ENCODE results near the gene NKRF. TPM values are rescaled to one million over a fixed set of nuclear protein-coding genes. Genes with fewer than 3 reads are reported as not detected.

Gene NKRF
- total RNA-seq, 2 experiments from 2014 or later, result 29.8 to 30.9 TPM

DNA sequence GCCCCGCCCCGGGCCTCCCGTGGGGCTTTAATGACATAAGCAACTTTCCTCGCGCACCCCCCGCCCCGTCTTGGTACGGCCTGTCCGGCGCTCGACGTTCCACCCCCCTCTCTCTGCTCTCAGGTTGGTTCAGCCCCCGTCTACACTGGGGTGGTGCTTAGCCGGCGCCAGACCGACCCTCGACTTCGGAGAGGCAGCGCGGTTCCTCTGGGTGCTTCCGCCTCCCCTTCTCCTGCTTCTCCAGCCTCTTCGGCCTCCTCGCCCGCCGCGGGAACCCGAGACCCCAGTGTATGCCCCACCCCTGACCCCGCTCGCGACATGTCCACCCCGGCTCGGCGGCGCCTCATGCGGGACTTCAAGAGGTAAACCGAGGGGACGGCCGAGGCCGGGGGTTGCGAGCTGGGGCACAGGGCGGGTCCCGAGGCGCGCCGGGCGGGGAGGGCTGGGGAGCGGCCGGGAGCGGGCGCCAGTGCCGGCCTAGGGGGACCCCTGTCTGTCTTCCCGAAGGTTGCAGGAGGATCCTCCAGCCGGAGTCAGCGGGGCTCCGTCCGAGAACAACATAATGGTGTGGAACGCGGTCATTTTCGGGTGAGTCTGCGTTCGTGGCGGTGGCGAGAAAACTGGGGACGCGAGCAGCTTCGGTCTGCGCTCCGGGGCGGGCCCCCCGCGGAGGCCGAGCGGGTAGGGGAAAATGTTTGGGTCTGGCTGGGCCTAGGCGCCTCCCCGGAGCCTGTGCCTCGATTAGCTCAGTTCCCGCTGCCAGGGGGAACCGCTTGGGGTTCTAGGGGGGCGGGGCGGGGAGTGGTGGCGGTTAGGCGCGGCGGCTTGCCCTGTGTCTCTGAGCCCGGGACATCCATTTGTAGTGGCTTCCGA lies 31.6 kb downstream of the NKRF start, which contains the start of gene UBE2A:
UBE2A (plus strand) TSS at position 170 of the 873 bp plus-strand sequence; CDS start at position 319, 149 bp downstream.
- H3K4me1 Mint-ChIP-seq, result peaks cover 6% of the 10 kb centered on the region
- H3K36me3 Mint-ChIP-seq, result no peaks in the 10 kb centered on the region
- no peaks in the 10 kb centered on the region for H3K9me3 Mint-ChIP-seq
- DNase-seq, result peak; percentile 89
- no peaks in the 10 kb centered on the region for H3K27me3 Mint-ChIP-seq
- peak within 1 kb of the TSS; percentile 95 for H3K4me3 Mint-ChIP-seq
- peak within 1 kb of the TSS; percentile 85 for H3K27ac Mint-ChIP-seq

GRCh38 chrX:119573840-119574393 lies 32.3 kb downstream of the NKRF start:
- Mint-ChIP-seq H3K4me1 (peaks cover 6% of the 10 kb centered on the region), H3K4me3 (peak overlapping the region; percentile 95), H3K27ac (peak overlapping the region; percentile 78), H3K9me3 (no peaks in the 10 kb centered on the region), H3K27me3 (no peaks in the 10 kb centered on the region), H3K36me3 (no peaks in the 10 kb centered on the region)
- DNase-seq, result peak; percentile 7

DNA sequence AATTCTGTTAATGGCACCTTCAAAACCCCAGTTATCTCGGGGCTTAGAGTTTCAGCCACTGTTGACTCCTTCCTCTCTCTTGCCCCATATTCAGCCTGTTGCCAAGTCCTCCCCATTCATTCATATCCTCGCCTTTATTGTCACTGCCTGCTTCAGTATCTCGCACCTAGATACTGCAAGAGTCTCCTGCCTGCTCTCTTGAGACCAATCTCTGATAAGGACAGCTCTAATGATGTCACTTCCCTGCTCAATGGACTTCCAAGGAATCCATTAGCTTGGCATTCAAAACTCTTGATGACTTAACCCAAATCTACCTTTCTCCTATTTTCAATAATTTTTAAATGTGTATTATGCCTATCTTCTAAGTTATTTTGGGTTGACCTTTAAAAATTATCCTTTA lies 33.0 kb downstream of the NKRF start:
- peaks cover 4% of the 10 kb centered on the region for H3K4me1 Mint-ChIP-seq
- no peaks in the 10 kb centered on the region for H3K9me3 Mint-ChIP-seq
- no peak for DNase-seq
- H3K27me3 Mint-ChIP-seq, result no peaks in the 10 kb centered on the region
- peak overlapping the region; percentile 78 for H3K27ac Mint-ChIP-seq
- peak overlapping the region; percentile 95 for H3K4me3 Mint-ChIP-seq
- no peaks in the 10 kb centered on the region for H3K36me3 Mint-ChIP-seq

- H3K36me3 Mint-ChIP-seq, result no peaks in the 10 kb centered on the region
- no peak overlapping the region for H3K4me3 Mint-ChIP-seq
- no peaks in the 10 kb centered on the region for H3K9me3 Mint-ChIP-seq
- no peaks in the 10 kb centered on the region for H3K27me3 Mint-ChIP-seq
- H3K4me1 Mint-ChIP-seq, result peaks cover 3% of the 10 kb centered on the region
- H3K27ac Mint-ChIP-seq, result no peak overlapping the region
- DNase-seq, result no peak
Observed at GRCh38 chrX:119570351-119570835, 35.8 kb downstream of the NKRF start.

DNA sequence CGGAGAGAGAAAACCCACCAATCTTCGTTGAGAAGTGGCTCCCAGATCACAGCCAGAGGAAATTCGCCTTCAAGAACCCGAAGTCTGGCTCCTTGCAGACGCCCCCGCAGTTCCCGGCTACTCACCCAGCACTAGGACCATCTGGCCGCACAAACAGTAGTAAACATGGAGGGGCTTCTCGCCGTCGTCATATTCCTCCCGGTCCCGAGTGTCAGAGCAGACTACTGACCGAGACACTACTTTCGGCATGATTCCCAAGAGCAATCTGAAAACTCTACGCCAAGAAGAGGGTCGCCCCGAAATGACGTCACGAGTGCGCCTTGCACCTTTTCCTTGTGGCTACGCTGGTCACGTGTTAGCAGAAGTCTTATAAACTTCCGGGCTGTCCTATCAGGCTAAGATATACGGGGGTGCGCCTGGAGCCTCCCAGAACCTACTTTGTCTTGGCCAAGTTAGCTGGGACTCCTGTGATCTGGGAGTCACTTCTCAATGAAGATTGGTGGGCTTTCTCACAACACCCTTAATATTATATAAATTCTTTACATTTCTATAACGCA lies 41.0 kb downstream of the NKRF start, which contains the start of gene STEEP1:
STEEP1 (minus strand) TSS at position 303 of the 557 bp plus-strand sequence; CDS start at position 249, 54 bp downstream.
- no peaks in the 10 kb centered on the region for H3K36me3 Mint-ChIP-seq
- H3K27me3 Mint-ChIP-seq, result no peaks in the 10 kb centered on the region
- DNase-seq, result peak; percentile 81
- H3K4me1 Mint-ChIP-seq, result peaks cover 8% of the 10 kb centered on the region
- no peaks in the 10 kb centered on the region for H3K9me3 Mint-ChIP-seq
- peak within 1 kb of the TSS; percentile 94 for H3K4me3 Mint-ChIP-seq
- peak within 1 kb of the TSS; percentile 92 for H3K27ac Mint-ChIP-seq

DNA sequence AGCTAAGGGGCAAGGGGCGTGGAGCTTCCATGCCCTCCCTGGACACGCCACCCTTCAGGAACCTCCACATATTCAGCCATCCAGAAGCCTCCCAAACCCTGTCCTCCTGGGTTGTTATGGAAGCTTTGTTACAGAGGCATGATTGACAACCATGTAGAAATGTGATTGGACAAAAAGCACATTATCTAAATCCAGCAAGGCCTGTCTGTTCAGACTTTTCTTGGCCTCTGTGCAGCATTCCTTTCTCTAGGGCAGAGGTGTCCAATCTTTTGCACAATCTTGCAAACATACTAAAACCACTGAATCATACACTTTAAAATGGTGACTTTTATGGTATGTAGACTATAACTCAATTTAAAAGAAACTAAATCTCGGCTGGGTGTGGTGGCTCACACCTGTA lies 53.7 kb downstream of the NKRF start:
- Mint-ChIP-seq H3K4me1 (peaks cover 9% of the 10 kb centered on the region), H3K9me3 (no peaks in the 10 kb centered on the region), H3K4me3 (no peak overlapping the region), H3K27me3 (no peaks in the 10 kb centered on the region), H3K36me3 (peaks cover 3% of the 10 kb centered on the region), H3K27ac (no peak overlapping the region)
- no peak for DNase-seq

DNA sequence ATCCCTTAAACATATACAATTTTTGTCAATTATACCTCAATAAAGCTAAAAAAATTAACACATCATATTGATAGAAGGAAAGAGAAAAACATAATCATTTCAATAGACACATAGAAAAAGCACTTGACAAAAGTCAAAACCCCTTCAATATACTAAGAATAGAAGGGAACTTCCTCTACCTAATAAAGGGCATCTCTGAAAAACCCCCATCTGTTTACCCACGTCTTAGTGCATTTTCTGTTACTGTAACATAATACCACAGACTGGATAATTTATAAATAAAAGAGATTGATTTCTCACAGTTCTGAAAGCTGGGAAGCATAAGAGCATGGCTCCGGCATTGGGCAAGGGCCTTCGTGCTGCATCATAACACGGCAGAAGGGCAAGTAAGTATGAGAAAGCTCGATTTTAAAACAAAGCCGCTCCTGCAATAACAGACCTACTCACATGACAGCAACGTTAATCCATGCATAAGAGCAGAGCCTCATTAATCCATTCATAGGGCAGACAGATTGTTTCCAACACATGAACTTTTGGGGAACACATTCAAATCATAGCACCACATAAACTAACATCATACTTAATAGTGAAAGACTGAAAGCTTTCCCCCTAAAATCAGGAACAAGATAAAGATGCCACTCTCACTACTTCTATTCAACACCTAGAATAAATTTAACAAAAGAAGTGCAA lies 56.8 kb downstream of the NKRF start:
- Mint-ChIP-seq H3K4me1 (peaks cover 10% of the 10 kb centered on the region), H3K27me3 (no peaks in the 10 kb centered on the region), H3K27ac (no peak overlapping the region), H3K9me3 (no peaks in the 10 kb centered on the region), H3K4me3 (no peak overlapping the region), H3K36me3 (no peaks in the 10 kb centered on the region)
- DNase-seq, result no peak

DNA sequence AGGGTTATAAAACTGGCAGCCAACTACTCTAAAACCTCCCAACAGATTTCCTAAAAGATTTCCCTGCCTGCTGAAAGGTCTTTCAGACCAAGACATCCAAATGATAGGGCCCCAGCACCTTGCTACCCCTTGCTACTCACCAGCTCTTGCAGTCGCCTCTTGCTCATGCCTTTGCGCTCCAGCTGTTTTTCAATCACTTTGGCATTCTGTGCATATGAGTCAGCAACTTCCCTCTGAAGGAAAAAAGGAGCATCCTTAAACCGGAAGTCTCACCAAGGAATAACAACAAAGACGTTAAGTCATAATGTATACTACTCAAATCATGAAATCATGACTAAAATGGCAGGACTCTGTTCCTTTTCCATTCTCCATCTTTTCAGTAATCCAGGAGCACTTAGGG lies 65.0 kb downstream of the NKRF start:
- DNase-seq, result no peak
- Mint-ChIP-seq H3K4me3 (no peak overlapping the region), H3K4me1 (no peaks in the 10 kb centered on the region), H3K36me3 (peaks cover 5% of the 10 kb centered on the region), H3K27ac (no peak overlapping the region), H3K27me3 (no peaks in the 10 kb centered on the region), H3K9me3 (no peaks in the 10 kb centered on the region)

GRCh38 chrX:119539872-119540271 lies 66.4 kb downstream of the NKRF start:
- Mint-ChIP-seq H3K27me3 (no peaks in the 10 kb centered on the region), H3K4me1 (no peaks in the 10 kb centered on the region), H3K4me3 (no peak overlapping the region), H3K9me3 (no peaks in the 10 kb centered on the region), H3K27ac (no peak overlapping the region), H3K36me3 (peaks cover 5% of the 10 kb centered on the region)
- DNase-seq, result peak; percentile 2

Other genes starting within 250 kb of the NKRF start
- 1 to 10 TPM; 4.9 to 5.9 TPM for gene SLC25A43, start 207.1 kb downstream of the NKRF start, total RNA-seq
- 100 to 1,000 TPM; 794 to 829 TPM for gene SLC25A5, start 138.0 kb downstream of the NKRF start, total RNA-seq
- 10 to 100 TPM; 23.5 to 27.4 TPM for gene STEEP1, start 41.0 kb downstream of the NKRF start, total RNA-seq
- 10 to 100 TPM; 54.7 to 60.3 TPM for gene UBE2A, start 31.9 kb downstream of the NKRF start, total RNA-seq
- 100 to 1,000 TPM; 187 to 202 TPM for gene SEPTIN6, start 86.7 kb upstream of the NKRF start, total RNA-seq
- under 1 TPM; 0.14 to 0.18 TPM for gene SOWAHD, start 152.2 kb upstream of the NKRF start, total RNA-seq
- 1,000 to 10,000 TPM; 2,459 to 2,591 TPM for gene RPL39, start 185.2 kb upstream of the NKRF start, total RNA-seq
- 10 to 100 TPM; 21.0 to 21.2 TPM for gene UPF3B, start 246.5 kb upstream of the NKRF start, total RNA-seq

Measured in activated naive CD8-positive, alpha-beta T cell treated with anti-CD3 and anti-CD28 coated beads for 36 hours (primary cell).